AG09319 (cell line): ENCODE results near the gene PPP2R2D.
A peak's percentile ranks its signal among the peaks of the same experiment; 100 is the strongest.
"Not testable (repeated sequence)": the region's sequence is repeated elsewhere in the genome, so short reads cannot be mapped to it uniquely, and the experiment has no call there.

ENCODE experiments used
- DNase-seq: peaks from one replicate; pipeline ENCODE4 v3.0.0-alpha.2; 2010; ENCODE audit warnings: low read depth; ENCODE audit errors: extremely low read depth
- TF ChIP-seq, protein P1 (sequence below): IDR thresholded peaks from 2 replicates; pipeline ENCODE4 v1.5.1; 2011; ENCODE audit warnings: low read depth, mild to moderate bottlenecking, inconsistent platforms, low read length, moderate library complexity

PPP2R2D gene

DNA sequence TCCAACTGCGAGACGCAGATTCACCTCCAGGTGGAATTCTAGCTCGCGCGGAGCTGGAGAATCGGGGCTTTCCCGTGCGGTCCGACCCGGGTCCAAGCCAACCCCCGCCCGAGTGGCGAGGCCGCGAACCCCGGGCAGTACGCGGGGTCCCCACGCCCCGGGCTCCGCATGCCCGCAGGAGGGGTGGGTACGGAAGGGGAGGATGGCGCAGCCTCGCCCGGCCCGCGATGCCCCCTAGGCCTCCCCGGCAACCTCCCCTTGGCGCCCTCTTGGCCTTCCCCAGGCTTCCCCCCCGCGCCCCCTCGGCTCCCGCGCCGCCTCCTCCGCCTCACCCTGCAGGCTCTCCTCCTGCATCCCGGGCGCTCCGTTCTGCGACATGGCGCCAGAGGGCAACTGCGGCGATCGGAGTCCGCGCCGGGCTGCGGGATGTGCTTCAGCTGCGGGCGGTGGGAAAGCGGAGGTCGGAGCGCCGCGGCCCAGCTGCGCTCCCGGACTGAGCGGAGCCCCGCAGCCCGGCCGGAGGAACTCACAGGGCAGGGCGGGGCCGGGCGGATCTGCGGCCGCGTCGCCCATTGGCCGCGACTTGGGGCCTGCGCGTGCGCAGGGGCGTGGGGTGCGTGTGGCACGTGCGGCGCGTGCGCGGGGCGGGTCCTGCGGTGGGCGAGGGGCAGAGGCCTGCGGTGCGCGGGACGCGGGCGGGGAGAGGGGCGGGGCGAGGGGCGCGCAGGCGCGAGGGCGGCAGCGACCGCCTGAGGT lies 80.8 kb downstream of the PPP2R2D start, which contains the start of gene BNIP3:
BNIP3 (minus strand) TSS at position 495 of the 756 bp plus-strand sequence; CDS start at position 378, 117 bp downstream.
- peak; percentile 90 for DNase-seq
- TF ChIP-seq, protein P1, sequence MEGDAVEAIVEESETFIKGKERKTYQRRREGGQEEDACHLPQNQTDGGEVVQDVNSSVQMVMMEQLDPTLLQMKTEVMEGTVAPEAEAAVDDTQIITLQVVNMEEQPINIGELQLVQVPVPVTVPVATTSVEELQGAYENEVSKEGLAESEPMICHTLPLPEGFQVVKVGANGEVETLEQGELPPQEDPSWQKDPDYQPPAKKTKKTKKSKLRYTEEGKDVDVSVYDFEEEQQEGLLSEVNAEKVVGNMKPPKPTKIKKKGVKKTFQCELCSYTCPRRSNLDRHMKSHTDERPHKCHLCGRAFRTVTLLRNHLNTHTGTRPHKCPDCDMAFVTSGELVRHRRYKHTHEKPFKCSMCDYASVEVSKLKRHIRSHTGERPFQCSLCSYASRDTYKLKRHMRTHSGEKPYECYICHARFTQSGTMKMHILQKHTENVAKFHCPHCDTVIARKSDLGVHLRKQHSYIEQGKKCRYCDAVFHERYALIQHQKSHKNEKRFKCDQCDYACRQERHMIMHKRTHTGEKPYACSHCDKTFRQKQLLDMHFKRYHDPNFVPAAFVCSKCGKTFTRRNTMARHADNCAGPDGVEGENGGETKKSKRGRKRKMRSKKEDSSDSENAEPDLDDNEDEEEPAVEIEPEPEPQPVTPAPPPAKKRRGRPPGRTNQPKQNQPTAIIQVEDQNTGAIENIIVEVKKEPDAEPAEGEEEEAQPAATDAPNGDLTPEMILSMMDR: 0 out of 2 replicates have a peak, but pooled peaks have one; percentile 1

DNA sequence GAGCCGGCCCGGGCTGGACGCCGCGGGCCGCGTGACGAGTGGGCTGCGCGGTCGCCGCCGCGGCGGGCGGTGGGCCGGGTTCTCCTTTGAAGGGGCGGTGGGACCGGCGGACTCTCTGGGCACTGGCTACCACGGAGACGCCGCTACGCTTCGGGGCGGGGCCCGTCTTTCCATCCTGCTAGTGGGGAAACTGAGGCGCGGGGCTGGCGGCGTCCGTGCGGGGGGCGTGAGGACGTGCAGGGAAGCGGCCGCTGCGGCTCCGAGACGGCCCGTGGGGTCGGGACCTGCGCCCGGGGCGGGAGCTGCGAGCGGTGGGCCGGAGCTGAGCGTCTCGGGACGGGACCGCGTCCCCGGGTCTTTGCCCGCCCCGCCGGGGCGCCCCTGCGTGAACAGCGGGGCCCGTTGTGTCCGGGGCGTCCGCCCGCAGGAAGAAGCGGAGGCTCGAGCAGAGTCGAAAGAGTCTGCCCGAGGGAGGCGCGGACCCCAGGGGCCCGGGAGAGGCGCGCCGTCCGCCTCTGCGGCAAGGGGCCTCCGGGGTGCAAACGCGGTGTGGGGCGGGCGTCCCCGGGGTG lies 81.5 kb downstream of the PPP2R2D start:
- TF ChIP-seq, protein P1: no peak
- DNase-seq: no peak

DNA sequence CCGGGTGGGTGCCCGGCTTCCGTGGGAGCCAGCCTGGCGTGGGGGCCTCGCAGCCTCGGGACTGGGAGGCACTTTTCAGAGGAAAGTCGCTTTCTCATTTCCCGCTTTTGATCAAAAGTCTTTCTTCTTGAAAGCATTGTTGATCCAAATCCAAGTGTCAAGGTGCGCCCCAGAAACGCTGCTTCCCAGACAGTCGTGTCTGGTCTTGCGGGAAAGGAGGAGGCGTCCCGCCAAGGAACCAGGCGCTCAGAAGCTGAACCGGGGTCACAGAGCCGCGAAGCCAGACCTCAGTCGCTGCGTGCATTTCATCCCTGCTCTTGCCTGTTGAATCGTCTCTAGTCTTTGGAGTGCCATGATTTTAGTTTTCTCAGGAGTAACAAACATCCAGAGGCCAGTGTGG lies 82.0 kb downstream of the PPP2R2D start:
- no peak for DNase-seq
- TF ChIP-seq, protein P1: no peak

DNA sequence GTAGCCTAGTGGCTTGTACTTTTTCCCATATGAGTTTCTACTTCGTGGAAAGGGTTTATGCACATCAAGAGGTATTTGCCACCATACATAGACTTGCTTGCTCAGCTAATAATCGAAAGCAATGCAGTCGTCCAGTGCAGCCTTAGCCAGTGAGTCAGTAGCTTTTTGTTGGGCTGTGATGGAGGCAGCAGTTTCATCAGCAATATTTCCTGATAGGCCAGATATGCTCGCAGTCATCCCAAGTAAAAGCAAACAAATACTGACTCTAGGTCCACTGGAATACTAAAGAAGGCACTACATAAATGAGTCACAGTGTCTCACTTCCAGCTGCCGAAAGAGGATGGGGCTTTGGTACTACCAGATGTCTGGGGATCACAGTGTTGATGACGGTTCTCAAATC lies 83.0 kb downstream of the PPP2R2D start:
- no peak for DNase-seq
- TF ChIP-seq, protein P1: no peak

DNA sequence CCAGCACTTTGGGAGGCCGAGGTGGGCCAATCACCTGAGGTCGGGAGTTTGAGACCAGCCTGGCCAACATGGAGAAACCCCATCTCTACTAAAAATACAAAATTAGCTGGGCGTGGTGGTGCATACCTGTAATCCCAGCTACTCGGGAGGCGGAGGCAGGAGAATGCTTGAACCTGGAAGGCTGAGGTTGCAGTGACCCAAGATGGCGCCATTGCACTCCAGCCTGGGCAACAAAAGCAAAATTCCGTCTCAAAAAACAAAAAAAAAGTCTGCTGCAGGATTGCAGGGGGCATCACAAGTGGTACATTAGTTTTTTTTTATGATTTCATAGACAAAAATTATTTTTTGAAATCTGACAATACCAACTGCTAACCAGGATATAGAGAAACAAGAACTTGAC lies 86.0 kb downstream of the PPP2R2D start:
- DNase-seq: not testable (repeated sequence)

DNA sequence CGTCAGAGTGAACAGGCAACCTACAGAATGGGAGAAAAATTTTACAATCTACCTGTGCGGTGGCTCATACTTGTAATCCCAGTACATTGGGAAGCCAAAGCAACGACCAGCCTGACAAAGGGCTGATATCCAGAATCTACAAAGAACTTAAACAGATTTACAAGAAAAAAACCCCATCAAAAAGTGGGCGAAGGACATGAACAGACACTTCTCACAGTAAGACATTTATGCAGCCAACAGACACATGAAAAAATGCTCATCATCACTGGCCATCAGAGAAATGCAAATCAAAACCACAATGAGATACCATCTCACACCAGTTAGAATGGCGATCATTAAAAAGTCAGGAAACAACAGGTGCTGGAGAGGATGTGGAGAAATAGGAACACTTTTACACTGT lies 86.5 kb downstream of the PPP2R2D start:
- DNase-seq: not testable (repeated sequence)

DNA sequence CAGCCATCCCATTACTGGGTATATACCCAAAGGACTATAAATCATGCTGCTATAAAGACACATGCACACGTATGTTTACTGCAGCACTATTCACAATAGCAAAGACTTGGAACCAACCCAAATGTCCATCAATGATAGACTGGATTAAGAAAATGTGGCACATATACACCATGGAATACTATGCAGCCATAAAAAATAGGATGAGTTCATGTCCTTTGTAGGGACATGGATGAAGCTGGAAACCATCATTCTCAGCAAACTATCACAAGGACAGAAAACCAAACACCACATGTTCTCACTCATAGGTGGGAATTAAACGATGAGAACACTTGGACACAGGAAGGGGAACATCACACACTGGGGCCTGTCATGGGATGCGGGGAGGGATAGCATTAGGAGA lies 87.0 kb downstream of the PPP2R2D start:
- DNase-seq: not testable (repeated sequence)

DNA sequence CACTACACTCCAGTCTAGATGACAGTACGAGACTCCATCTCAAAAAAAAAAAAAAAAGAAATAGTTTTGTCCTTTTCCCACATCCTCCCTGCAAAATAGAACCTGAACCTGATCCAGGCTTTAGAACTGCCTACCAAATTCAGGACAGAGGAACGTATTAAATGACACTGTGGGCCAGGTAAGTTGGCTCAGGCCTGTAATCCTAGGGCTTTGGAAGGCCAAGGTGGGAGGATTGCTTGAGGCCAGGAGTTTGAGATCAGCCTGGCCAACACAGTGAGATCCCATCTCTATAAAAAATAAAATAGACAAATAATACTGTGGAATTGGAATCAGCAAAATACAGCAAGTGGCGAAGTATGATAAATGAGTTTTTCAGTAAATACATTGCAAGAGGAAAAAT lies 90.9 kb downstream of the PPP2R2D start:
- TF ChIP-seq, protein P1: no peak
- no peak for DNase-seq

DNA sequence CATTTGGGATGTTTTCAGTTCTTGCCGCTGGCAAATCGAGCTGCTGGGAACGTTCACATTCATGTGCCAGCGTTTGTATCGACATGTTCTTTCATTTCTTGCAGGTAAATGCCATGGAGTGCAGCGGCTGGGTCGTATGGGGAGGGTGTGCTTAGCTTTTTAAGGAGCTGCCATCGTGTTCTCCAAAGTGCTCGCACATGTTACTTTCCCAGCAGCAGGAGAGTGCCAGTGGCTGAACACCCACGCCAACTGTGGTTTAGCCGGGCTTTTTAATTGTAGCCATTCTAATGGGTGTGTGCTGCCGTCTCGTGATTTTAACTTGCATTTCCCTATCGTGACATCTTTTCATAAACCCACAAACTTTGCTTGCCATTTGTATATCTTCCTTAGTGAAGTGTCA lies 92.5 kb downstream of the PPP2R2D start:
- TF ChIP-seq, protein P1: no peak
- no peak for DNase-seq
